Right lobe of liver (tissue), 4 donors: ENCODE data around the gene RNF150.

Source experiments
- CTCF ChIP-seq, 4 donors: fragments of 200-600 bp in 3 of 4; fragments of 450-650 bp in 1 of 4; IDR thresholded peaks; one replicate each; pipeline versions ENCODE4 v1.5.1 to v1.8.0; 2016 to 2022; ENCODE audit warnings: antibody characterized with exemption in 4 of 4, mild to moderate bottlenecking in 2 of 4
- POLR2A ChIP-seq: fragments of 450-650 bp; IDR thresholded peaks from one replicate; pipeline ENCODE4 v1.6.1; 2017; ENCODE audit warnings: antibody characterized with exemption, mild to moderate bottlenecking
- donor health status: DM: no; HTN: no; CAD: no.
- donor health status: DM: no; HTN: no; CAD: no.
- donor health status: DM: no; HTN: yes; CAD: no.

GRCh38 chr4:140888054-140888453 is 245.2 kb downstream of the RNF150 start:
- TF ChIP-seq POLR2A (no peak), CTCF (IDR thresholded peaks at IDR 0.05) (no peak)
